Left ventricle myocardium inferior (tissue), 1 donor: ENCODE data around the gene EOMES. TPM values are rescaled to one million over a fixed set of nuclear protein-coding genes. Genes with fewer than 3 reads are reported as not detected.

Source experiments
- DNase-seq: peaks from one replicate; pipeline ENCODE4 v3.0.0-alpha.2; 2020
- H3K27ac ChIP-seq: fragments of 200-600 bp; replicated peaks from 2 replicates; pipeline ENCODE4 v1.8.0; 2021
- H3K27me3 ChIP-seq: fragments of 200-600 bp; 2 replicates; pipeline ENCODE4 v1.8.0; 2021; ENCODE audit warnings: low read depth
- H3K36me3 ChIP-seq: fragments of 200-600 bp; 2 replicates; pipeline ENCODE4 v1.8.0; 2021
- H3K4me1 ChIP-seq: fragments of 200-600 bp; 2 replicates; pipeline ENCODE4 v1.8.0; 2021
- H3K4me3 ChIP-seq: fragments of 200-600 bp; 2 replicates; pipeline ENCODE4 v1.8.0; 2021; ENCODE audit warnings: mild to moderate bottlenecking, moderate library complexity
- H3K9me3 ChIP-seq: fragments of 200-600 bp; replicated peaks from 2 replicates; pipeline ENCODE4 v1.8.0; 2021
- CTCF ChIP-seq: fragments of 200-600 bp; IDR thresholded peaks from 2 replicates; pipeline ENCODE4 v1.8.0; 2021; ENCODE audit warnings: antibody characterized with exemption, mild to moderate bottlenecking, borderline replicate concordance
- intact Hi-C: fragments of 100-400 bp; cut with micrococcal nuclease; formaldehyde crosslinking; loops from one replicate; pipeline ENCODE4 v1.11.0; 2022
- total RNA-seq: library from RNA; stranded (reverse); fragmentation: NEBNext Ultra II Directional; extraction: Animal tissue kit (Norgen Biotek cat#: 25700); gene quantifications from one replicate; pipeline ENCODE4 v1.2.1, GENCODE V29; 2021
- donor health status: DM: no; HTN: yes; CAD: no; lungs with severe emphysema.

Gene EOMES
- total RNA-seq, 1 donor from 2014 or later: 0.14 TPM

GRCh38 chr3:27729748-27730611 is 7.9 kb upstream of the EOMES start:
- no peak for DNase-seq
- intact Hi-C loops: no loop called here
- no peaks in the 10 kb centered on the region for H3K36me3 ChIP-seq
- no peak for TF ChIP-seq CTCF
- H3K4me1 ChIP-seq: peaks cover 28% of the 10 kb centered on the region
- H3K27ac ChIP-seq: no peak overlapping the region
- H3K4me3 ChIP-seq: peak overlapping the region; percentile 54
- peaks cover 83% of the 10 kb centered on the region for H3K27me3 ChIP-seq
- no peaks in the 10 kb centered on the region for H3K9me3 ChIP-seq

GRCh38 chr3:27729325-27729724 is 7.2 kb upstream of the EOMES start:
- peaks cover 32% of the 10 kb centered on the region for H3K4me1 ChIP-seq
- no peaks in the 10 kb centered on the region for H3K9me3 ChIP-seq
- H3K4me3 ChIP-seq: peak overlapping the region; percentile 54
- DNase-seq: no peak
- no peak for TF ChIP-seq CTCF
- intact Hi-C loops: no loop called here
- H3K36me3 ChIP-seq: no peaks in the 10 kb centered on the region
- peaks cover 89% of the 10 kb centered on the region for H3K27me3 ChIP-seq
- H3K27ac ChIP-seq: no peak overlapping the region

GRCh38 chr3:27728195-27729087 is 6.3 kb upstream of the EOMES start:
- H3K9me3 ChIP-seq: no peaks in the 10 kb centered on the region
- H3K4me3 ChIP-seq: peak overlapping the region; percentile 51
- TF ChIP-seq CTCF: peak; percentile 31
- no peak overlapping the region for H3K27ac ChIP-seq
- peaks cover 98% of the 10 kb centered on the region for H3K27me3 ChIP-seq
- H3K4me1 ChIP-seq: peaks cover 41% of the 10 kb centered on the region
- intact Hi-C loops: no loop called here
- no peak for DNase-seq
- H3K36me3 ChIP-seq: no peaks in the 10 kb centered on the region

GRCh38 chr3:27726240-27726639 is 4.1 kb upstream of the EOMES start:
- Histone ChIP-seq H3K4me3 (no peak overlapping the region), H3K9me3 (no peaks in the 10 kb centered on the region), H3K36me3 (no peaks in the 10 kb centered on the region), H3K4me1 (peaks cover 63% of the 10 kb centered on the region), H3K27ac (no peak overlapping the region), H3K27me3 (peaks cover 100% of the 10 kb centered on the region)
- DNase-seq: no peak
- TF ChIP-seq CTCF: no peak
- intact Hi-C loops: no loop called here

- peak overlapping the region; percentile 64 for H3K4me3 ChIP-seq
- H3K9me3 ChIP-seq: no peaks in the 10 kb centered on the region
- H3K36me3 ChIP-seq: no peaks in the 10 kb centered on the region
- no peak for DNase-seq
- H3K27me3 ChIP-seq: peaks cover 100% of the 10 kb centered on the region
- TF ChIP-seq CTCF: no peak
- intact Hi-C loops: no loop called here
- no peak overlapping the region for H3K27ac ChIP-seq
- H3K4me1 ChIP-seq: peaks cover 61% of the 10 kb centered on the region
Measured at GRCh38 chr3:27724459-27725197, 2.5 kb upstream of the EOMES start.
